Fibroblast of mammary gland (primary cell): Measurements from ENCODE around the gene TMED4.
A peak's percentile ranks its signal among the peaks of the same experiment; 100 is the strongest.
"Not testable (repeated sequence)": the region's sequence is repeated elsewhere in the genome, so short reads cannot be mapped to it uniquely, and the experiment has no call there.

ENCODE experiments used
- DNase-seq: peaks from one replicate; pipeline ENCODE4 v3.0.0-alpha.2; 2010; ENCODE audit warnings: low read depth
- H3K4me3 ChIP-seq: 2 replicates; pipeline ENCODE4 v1.5.1; 2011; ENCODE audit warnings: low read depth, mild to moderate bottlenecking, low read length, moderate library complexity; ENCODE audit not compliant: control insufficient read depth
- CTCF ChIP-seq: conservative IDR thresholded peaks from 2 replicates; pipeline ENCODE4 v1.5.1; 2011; ENCODE audit warnings: low read depth, low read length, inconsistent platforms; ENCODE audit not compliant: control insufficient read depth, insufficient read depth

The TMED4 gene

GRCh38 chr7:44607141-44608068 lies 25.4 kb upstream of the TMED4 start:
- no peak for DNase-seq
- no peak for TF ChIP-seq CTCF
- peak overlapping the region; percentile 91 for H3K4me3 ChIP-seq

DNA sequence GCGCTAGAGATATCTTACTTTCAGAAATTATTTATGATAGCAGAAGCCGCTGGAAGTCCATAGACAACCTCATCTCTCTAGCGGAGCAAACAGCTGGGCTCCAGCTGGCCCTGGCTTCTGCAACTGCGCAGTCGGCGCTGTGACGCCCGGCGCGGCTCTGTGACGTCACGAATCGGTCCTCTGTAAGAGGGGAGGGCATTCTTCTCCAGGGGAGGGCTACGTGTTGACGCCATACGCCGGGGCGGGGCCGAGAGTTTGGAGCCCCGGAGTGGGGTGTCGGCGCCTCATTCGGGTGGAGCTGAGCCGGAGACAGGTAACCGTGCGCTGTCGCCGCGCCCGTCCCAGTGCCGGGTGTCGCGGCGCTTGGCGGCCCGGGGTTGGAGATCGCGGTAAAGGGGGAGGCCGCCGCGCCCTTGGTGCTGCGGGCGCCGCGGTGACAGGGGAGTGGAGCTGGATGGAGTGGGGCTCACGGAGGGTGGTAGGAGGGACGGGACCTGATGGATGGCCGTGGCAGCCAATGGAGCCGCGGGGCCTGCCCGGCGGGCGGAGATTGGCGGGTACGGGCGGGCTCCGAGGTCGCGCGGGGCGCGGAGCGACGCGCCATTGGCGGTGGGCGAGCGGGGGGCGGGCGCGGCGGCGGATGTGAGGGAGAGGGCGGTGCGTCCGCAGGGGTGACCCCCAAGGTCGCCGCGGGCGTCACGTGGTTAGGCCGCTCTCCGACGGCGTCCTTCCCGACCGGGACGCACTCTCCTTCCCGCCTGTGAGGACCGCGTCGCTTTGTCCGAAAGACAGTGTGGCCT lies 24.5 kb upstream of the TMED4 start, which contains the start of gene OGDH:
Gene OGDH, plus strand, starts transcription at position 287 of the 800 bp plus-strand sequence. CDS start 17,717 bp downstream, outside the sequence.
- peak within 1 kb of the TSS; percentile 91 for H3K4me3 ChIP-seq
- no peak for TF ChIP-seq CTCF
- DNase-seq, result peak; percentile 98

- no peak for DNase-seq
- TF ChIP-seq CTCF, result no peak
- H3K4me3 ChIP-seq, result no peak overlapping the region
These were observed 22.9 kb upstream of the TMED4 start for GRCh38 chr7:44604941-44605340.

- no peak for DNase-seq
- H3K4me3 ChIP-seq, result no peak overlapping the region
- no peak for TF ChIP-seq CTCF
These were observed 21.2 kb upstream of the TMED4 start for GRCh38 chr7:44603193-44603592.

DNA sequence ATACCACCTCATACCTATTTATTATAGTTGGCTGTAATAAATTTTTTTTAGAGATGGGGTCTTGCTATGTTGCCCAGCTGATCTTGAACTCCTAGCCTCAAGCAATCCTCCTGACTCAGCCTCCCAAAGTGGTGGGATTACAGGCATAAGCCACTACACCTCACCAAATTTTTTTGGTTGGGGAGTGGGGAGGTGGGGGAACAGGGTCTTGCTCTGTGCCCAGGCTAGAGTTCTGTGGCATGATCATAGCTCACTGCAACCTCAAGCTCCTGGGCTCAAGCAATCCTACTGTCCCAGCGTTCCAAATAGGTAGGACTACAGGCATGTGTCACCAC lies 20.5 kb upstream of the TMED4 start:
- TF ChIP-seq CTCF, result no peak
- H3K4me3 ChIP-seq, result no peak overlapping the region
- no peak for DNase-seq

- no peak for TF ChIP-seq CTCF
- no peak overlapping the region for H3K4me3 ChIP-seq
- no peak for DNase-seq
These were observed 17.2 kb upstream of the TMED4 start for GRCh38 chr7:44599222-44599621.

GRCh38 chr7:44597181-44597580 lies 15.2 kb upstream of the TMED4 start:
- not testable (repeated sequence) for H3K4me3 ChIP-seq, DNase-seq
